ENCODE measurements around the gene TCAP. TPM values are rescaled to one million over a fixed set of nuclear protein-coding genes. Genes with fewer than 3 reads are reported as not detected.

The TCAP gene
- total RNA-seq, 1 experiment from 2014 or later, result 1.6 TPM

- CTCF ChIA-PET, result no interaction called here
Observed at GRCh38 chr17:39676198-39676819, 11.2 kb downstream of the TCAP start.

GRCh38 chr17:39677072-39677471, 11.9 kb downstream of the TCAP start:
- TF ChIP-seq, protein P1, sequence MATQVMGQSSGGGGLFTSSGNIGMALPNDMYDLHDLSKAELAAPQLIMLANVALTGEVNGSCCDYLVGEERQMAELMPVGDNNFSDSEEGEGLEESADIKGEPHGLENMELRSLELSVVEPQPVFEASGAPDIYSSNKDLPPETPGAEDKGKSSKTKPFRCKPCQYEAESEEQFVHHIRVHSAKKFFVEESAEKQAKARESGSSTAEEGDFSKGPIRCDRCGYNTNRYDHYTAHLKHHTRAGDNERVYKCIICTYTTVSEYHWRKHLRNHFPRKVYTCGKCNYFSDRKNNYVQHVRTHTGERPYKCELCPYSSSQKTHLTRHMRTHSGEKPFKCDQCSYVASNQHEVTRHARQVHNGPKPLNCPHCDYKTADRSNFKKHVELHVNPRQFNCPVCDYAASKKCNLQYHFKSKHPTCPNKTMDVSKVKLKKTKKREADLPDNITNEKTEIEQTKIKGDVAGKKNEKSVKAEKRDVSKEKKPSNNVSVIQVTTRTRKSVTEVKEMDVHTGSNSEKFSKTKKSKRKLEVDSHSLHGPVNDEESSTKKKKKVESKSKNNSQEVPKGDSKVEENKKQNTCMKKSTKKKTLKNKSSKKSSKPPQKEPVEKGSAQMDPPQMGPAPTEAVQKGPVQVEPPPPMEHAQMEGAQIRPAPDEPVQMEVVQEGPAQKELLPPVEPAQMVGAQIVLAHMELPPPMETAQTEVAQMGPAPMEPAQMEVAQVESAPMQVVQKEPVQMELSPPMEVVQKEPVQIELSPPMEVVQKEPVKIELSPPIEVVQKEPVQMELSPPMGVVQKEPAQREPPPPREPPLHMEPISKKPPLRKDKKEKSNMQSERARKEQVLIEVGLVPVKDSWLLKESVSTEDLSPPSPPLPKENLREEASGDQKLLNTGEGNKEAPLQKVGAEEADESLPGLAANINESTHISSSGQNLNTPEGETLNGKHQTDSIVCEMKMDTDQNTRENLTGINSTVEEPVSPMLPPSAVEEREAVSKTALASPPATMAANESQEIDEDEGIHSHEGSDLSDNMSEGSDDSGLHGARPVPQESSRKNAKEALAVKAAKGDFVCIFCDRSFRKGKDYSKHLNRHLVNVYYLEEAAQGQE (IDR thresholded peaks at IDR 0.05; ENCODE audit: insufficient read depth in 1 of 2, low read depth in 2 of 2, low read length in 1 of 2), result no peak
- no peak for TF ChIP-seq TCF7L2 (IDR thresholded peaks at IDR 0.05; ENCODE audit: low read depth, low read length)
- TF ChIP-seq CTCF (IDR thresholded peaks at IDR 0.05), result no peak
- no peak for TF ChIP-seq POLR2AphosphoS5 (IDR thresholded peaks at IDR 0.05; ENCODE audit: low read depth, low read length)
- no peak for TF ChIP-seq SIN3A (IDR thresholded peaks at IDR 0.05; ENCODE audit: borderline replicate concordance, insufficient read depth, low read depth, low read length)
- Histone ChIP-seq H3K9me3 (ENCODE audit: control insufficient read depth, insufficient read depth, low read depth, low read length) (no peaks in the 10 kb centered on the region), H3K4me1 (ENCODE audit: control insufficient read depth, insufficient read depth, low read length) (peaks cover 5% of the 10 kb centered on the region; the same call in 1 of the 2 replicates), H3K27me3 (ENCODE audit: control insufficient read depth, insufficient read depth, low read length) (no peaks in the 10 kb centered on the region), H3K27ac (ENCODE audit: low read length) (no peak overlapping the region), H3K4me3 (ENCODE audit: low read depth in 2 of 2, low read length in 2 of 2) (no peak overlapping the region), H3K36me3 (ENCODE audit: control insufficient read depth, insufficient read depth, low read length) (no peaks in the 10 kb centered on the region)
- no peak for ATAC-seq
- ChIA-PET POLR2A (no interaction called here), CTCF (no interaction called here)
- no peak for DNase-seq (ENCODE audit: low read depth, low spot score)
- intact Hi-C loops (cut with micrococcal nuclease; ENCODE audit: unreplicated experiment), result no loop called here
- in situ Hi-C loops (cut with HindIII; ENCODE audit: low pct_unique_long_range_greater_than_20kb, low sequenced_read_pairs), result no loop called here
- BruUV-seq (replicated peaks), result no TSS peak

More at GRCh38 chr17:39676198-39676819, 11.2 kb downstream of the TCAP start:
- Histone ChIP-seq H3K27me3 (ENCODE audit: control insufficient read depth, insufficient read depth, low read length) (no peaks in the 10 kb centered on the region), H3K4me1 (ENCODE audit: control insufficient read depth, insufficient read depth, low read length) (peaks cover 5% of the 10 kb centered on the region; the same call in 1 of the 2 replicates), H3K4me3 (ENCODE audit: low read depth in 2 of 2, low read length in 2 of 2) (no peak overlapping the region), H3K36me3 (ENCODE audit: control insufficient read depth, insufficient read depth, low read length) (no peaks in the 10 kb centered on the region), H3K9me3 (ENCODE audit: control insufficient read depth, insufficient read depth, low read depth, low read length) (no peaks in the 10 kb centered on the region), H3K27ac (ENCODE audit: low read length) (no peak overlapping the region)
- DNase-seq (ENCODE audit: low read depth, low spot score), result no peak
- TF ChIP-seq CTCF (IDR thresholded peaks at IDR 0.05), result no peak
- TF ChIP-seq TCF7L2 (IDR thresholded peaks at IDR 0.05; ENCODE audit: low read depth, low read length), result no peak
- no peak for TF ChIP-seq SIN3A (IDR thresholded peaks at IDR 0.05; ENCODE audit: borderline replicate concordance, insufficient read depth, low read depth, low read length)
- no peak for TF ChIP-seq POLR2AphosphoS5 (IDR thresholded peaks at IDR 0.05; ENCODE audit: low read depth, low read length)
- TF ChIP-seq, protein P1 (IDR thresholded peaks at IDR 0.05; ENCODE audit: insufficient read depth in 1 of 2, low read depth in 2 of 2, low read length in 1 of 2), result no peak
- intact Hi-C loops (cut with micrococcal nuclease; ENCODE audit: unreplicated experiment), result no loop called here
- peak; percentile 15 for ATAC-seq
- POLR2A ChIA-PET, result no interaction called here
- BruUV-seq (replicated peaks), result no TSS peak
- in situ Hi-C loops (cut with HindIII; ENCODE audit: low pct_unique_long_range_greater_than_20kb, low sequenced_read_pairs), result no loop called here
